ENCODE measurements around the gene ZNF540.

The ZNF540 gene

DNA sequence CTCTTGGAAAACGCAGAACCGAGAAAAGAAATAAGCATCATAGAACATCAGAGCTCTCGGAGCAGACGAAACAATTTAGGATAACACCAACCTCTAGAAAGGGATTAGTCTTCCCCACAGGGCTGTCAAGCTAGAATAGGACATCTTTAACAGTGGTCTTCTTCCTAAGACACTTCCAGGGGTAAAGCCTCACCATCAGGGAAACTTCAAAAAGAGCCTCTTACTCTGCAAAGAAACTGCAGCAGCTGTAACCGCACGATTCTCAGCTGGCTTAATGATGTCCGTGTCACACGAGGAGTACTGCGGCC lies 726 bp upstream of the ZNF540 start:
- Histone ChIP-seq H3K18ac (ENCODE audit: low read length) (peak overlapping the region; percentile 94), H3K4me2 (ENCODE audit: insufficient read depth, low read length, poor library complexity, severe bottlenecking) (peak overlapping the region; percentile 99), H3K4ac (ENCODE audit: low read length) (no peak overlapping the region), H3K23ac (ENCODE audit: low read depth, low read length, poor library complexity) (no peak overlapping the region), H3K4me3 (ENCODE audit: low read length in 2 of 2) (peak overlapping the region; percentile 94 to 97), H4K8ac (ENCODE audit: low read depth, low read length) (no peak overlapping the region), H3K4me1 (ENCODE audit: control insufficient read depth in 2 of 2, insufficient read depth in 1 of 2, low read depth in 1 of 2, low read length in 2 of 2) (peaks cover 2 to 5% of the 10 kb centered on the region in 2 donors), H3K14ac (ENCODE audit: low read length) (peak overlapping the region; percentile 83), H2BK120ac (ENCODE audit: low read depth, low read length) (no peak overlapping the region), H3K79me1 (ENCODE audit: low read depth, low read length) (no peaks in the 10 kb centered on the region), H2AFZ (ENCODE audit: low read length) (peak overlapping the region; percentile 99), H2AK5ac (ENCODE audit: low read depth, low read length) (no peak overlapping the region), H3K9me3 (replicated peaks in 1 of 2; ENCODE audit: control insufficient read depth in 2 of 2, insufficient read depth in 1 of 2, low read depth in 1 of 2, low read length in 2 of 2) (peaks cover 1 to 21% of the 10 kb centered on the region in 2 donors), H3K9ac (ENCODE audit: low read depth, low read length, poor library complexity) (peak overlapping the region; percentile 91), H2BK5ac (ENCODE audit: low read length) (no peak overlapping the region), H2BK12ac (ENCODE audit: low read length) (no peak overlapping the region), H3K27ac (replicated peaks; ENCODE audit: low read length) (no peak overlapping the region), H4K91ac (ENCODE audit: low read depth, low read length, poor library complexity) (no peak overlapping the region), H3K27me3 (ENCODE audit: control insufficient read depth in 3 of 3, insufficient read depth in 3 of 3, low read depth in 1 of 3, low read length in 3 of 3) (no peaks in the 10 kb centered on the region), H2BK15ac (ENCODE audit: low read length) (no peak overlapping the region), H3K36me3 (replicated peaks in 1 of 2; ENCODE audit: control insufficient read depth in 2 of 2, insufficient read depth in 2 of 2, low read length in 2 of 2) (no peaks in the 10 kb centered on the region)
- WGBS, 2 donors (ENCODE audit: extremely low coverage in 2 of 2, insufficient read length in 2 of 2, insufficient replicate concordance in 1 of 2): no CpG with 5 or more reads among the region's 9 CpGs
- no peak for DNase-seq (ENCODE audit: low spot score)

DNA sequence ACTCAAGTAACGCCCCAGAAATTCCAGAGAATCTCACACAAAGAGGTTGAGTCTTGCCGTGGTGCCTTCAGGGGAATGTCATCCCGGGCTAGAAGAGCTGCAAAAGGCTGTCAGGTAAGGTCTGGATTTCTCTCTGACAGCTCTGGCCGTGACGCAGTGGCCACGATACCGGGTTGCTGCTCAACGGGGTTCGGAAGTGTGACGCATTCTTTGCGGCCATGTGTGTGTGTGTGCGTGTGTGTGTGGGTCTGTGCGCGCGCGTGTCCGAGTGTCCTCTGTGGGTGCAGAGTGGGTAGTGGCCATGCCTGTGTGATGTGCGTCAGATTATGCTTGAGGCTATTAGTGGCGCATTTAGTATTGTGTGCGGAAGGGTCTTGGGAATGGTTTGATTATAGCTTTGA lies 306 bp downstream of the ZNF540 start:
- no peak overlapping the region for H4K91ac ChIP-seq (ENCODE audit: low read depth, low read length, poor library complexity)
- peaks cover 1 to 21% of the 10 kb centered on the region in 2 donors for H3K9me3 ChIP-seq (replicated peaks in 1 of 2; ENCODE audit: control insufficient read depth in 2 of 2, insufficient read depth in 1 of 2, low read depth in 1 of 2, low read length in 2 of 2)
- no peak for DNase-seq (ENCODE audit: low spot score)
- H3K4ac ChIP-seq (ENCODE audit: low read length): no peak overlapping the region
- H2BK120ac ChIP-seq (ENCODE audit: low read depth, low read length): no peak overlapping the region
- H3K9ac ChIP-seq (ENCODE audit: low read depth, low read length, poor library complexity): peak overlapping the region; percentile 91
- H2BK15ac ChIP-seq (ENCODE audit: low read length): no peak overlapping the region
- no peak overlapping the region for H3K14ac ChIP-seq (ENCODE audit: low read length)
- H3K4me2 ChIP-seq (ENCODE audit: insufficient read depth, low read length, poor library complexity, severe bottlenecking): peak overlapping the region; percentile 99
- H2BK5ac ChIP-seq (ENCODE audit: low read length): no peak overlapping the region
- H4K8ac ChIP-seq (ENCODE audit: low read depth, low read length): no peak overlapping the region
- no peaks in the 10 kb centered on the region for H3K27me3 ChIP-seq (ENCODE audit: control insufficient read depth in 3 of 3, insufficient read depth in 3 of 3, low read depth in 1 of 3, low read length in 3 of 3)
- H3K4me3 ChIP-seq (ENCODE audit: low read length in 2 of 2): peak overlapping the region; percentile 94 to 97
- WGBS, 2 donors (ENCODE audit: extremely low coverage in 2 of 2, insufficient read length in 2 of 2, insufficient replicate concordance in 1 of 2): no CpG with 5 or more reads among the region's 20 CpGs
- H3K36me3 ChIP-seq (replicated peaks in 1 of 2; ENCODE audit: control insufficient read depth in 2 of 2, insufficient read depth in 2 of 2, low read length in 2 of 2): no peaks in the 10 kb centered on the region
- no peak overlapping the region for H3K27ac ChIP-seq (replicated peaks; ENCODE audit: low read length)
- peak overlapping the region; percentile 99 for H2AFZ ChIP-seq (ENCODE audit: low read length)
- H3K23ac ChIP-seq (ENCODE audit: low read depth, low read length, poor library complexity): no peak overlapping the region
- H3K18ac ChIP-seq (ENCODE audit: low read length): peak overlapping the region; percentile 61
- H3K79me1 ChIP-seq (ENCODE audit: low read depth, low read length): no peaks in the 10 kb centered on the region
- peaks cover 2 to 5% of the 10 kb centered on the region in 2 donors for H3K4me1 ChIP-seq (ENCODE audit: control insufficient read depth in 2 of 2, insufficient read depth in 1 of 2, low read depth in 1 of 2, low read length in 2 of 2)
- no peak overlapping the region for H2AK5ac ChIP-seq (ENCODE audit: low read depth, low read length)
- H2BK12ac ChIP-seq (ENCODE audit: low read length): no peak overlapping the region

DNA sequence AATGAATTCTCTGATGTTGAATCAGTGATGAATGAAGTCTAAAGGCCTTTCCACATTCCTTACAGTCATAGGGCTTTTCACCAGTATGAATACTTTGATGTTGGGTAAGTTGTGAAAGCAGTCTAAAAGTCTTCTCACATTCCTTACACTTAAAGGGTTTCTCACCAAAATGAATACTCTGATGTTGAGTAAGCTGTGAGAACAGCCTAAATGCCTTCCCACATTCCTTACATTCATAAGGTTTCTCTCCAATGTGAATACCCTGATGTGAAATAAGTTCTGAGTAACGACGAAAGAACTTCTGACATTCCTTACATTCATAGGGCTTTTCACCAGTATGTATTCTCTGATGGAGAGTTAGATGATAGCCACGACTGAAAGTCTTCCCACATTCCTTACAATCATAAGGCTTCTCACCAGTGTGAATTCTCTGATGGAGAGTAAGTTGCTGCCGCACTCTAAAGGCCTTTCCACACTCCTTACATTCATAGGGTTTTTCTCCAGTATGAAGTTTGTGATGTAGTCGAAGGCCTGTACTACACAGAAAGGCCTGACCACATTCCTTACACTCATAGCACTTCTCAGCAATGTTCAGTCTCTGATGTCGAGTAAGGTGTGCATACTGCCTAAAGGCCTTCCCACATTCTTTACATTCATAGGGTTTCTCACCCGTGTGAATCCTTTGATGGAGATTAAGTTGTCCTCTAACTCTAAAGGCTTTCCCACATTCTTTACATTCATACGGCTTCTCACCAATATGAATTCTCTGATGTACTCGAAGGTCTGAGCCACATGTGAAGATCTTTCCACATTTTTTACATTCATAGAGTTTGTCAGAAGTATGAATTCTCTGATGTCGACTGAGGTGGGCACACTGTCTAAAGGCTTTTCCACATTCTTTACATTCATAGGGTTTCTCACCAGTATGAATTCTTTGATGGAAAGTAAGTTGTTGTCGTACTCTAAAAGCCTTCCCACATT lies 40.7 kb downstream of the ZNF540 start:
- H3K18ac ChIP-seq (ENCODE audit: low read length): no peak overlapping the region
- H3K9ac ChIP-seq (ENCODE audit: low read depth, low read length, poor library complexity): no peak overlapping the region
- no peak for DNase-seq (ENCODE audit: low spot score)
- no peak overlapping the region for H3K4me2 ChIP-seq (ENCODE audit: insufficient read depth, low read length, poor library complexity, severe bottlenecking)
- H2BK5ac ChIP-seq (ENCODE audit: low read length): no peak overlapping the region
- no peaks in the 10 kb centered on the region for H3K27me3 ChIP-seq (ENCODE audit: control insufficient read depth in 3 of 3, insufficient read depth in 3 of 3, low read depth in 1 of 3, low read length in 3 of 3)
- no peak overlapping the region for H4K91ac ChIP-seq (ENCODE audit: low read depth, low read length, poor library complexity)
- H3K79me1 ChIP-seq (ENCODE audit: low read depth, low read length): peaks cover under 1% of the 10 kb centered on the region
- peaks cover 18 to 92% of the 10 kb centered on the region in 2 donors for H3K9me3 ChIP-seq (replicated peaks in 1 of 2; ENCODE audit: control insufficient read depth in 2 of 2, insufficient read depth in 1 of 2, low read depth in 1 of 2, low read length in 2 of 2)
- no peak overlapping the region for H3K23ac ChIP-seq (ENCODE audit: low read depth, low read length, poor library complexity)
- H2BK15ac ChIP-seq (ENCODE audit: low read length): no peak overlapping the region
- H2AK5ac ChIP-seq (ENCODE audit: low read depth, low read length): no peak overlapping the region
- no peaks in the 10 kb centered on the region for H3K4me1 ChIP-seq (ENCODE audit: control insufficient read depth in 2 of 2, insufficient read depth in 1 of 2, low read depth in 1 of 2, low read length in 2 of 2)
- H3K36me3 ChIP-seq (replicated peaks in 1 of 2; ENCODE audit: control insufficient read depth in 2 of 2, insufficient read depth in 2 of 2, low read length in 2 of 2): peaks cover 14 to 68% of the 10 kb centered on the region in 2 donors
- WGBS, 2 donors (ENCODE audit: extremely low coverage in 2 of 2, insufficient read length in 2 of 2, insufficient replicate concordance in 1 of 2): no CpG with 5 or more reads among the region's 11 CpGs
- no peak overlapping the region for H3K14ac ChIP-seq (ENCODE audit: low read length)
- H3K27ac ChIP-seq (replicated peaks; ENCODE audit: low read length): no peak overlapping the region
- no peak overlapping the region for H2BK12ac ChIP-seq (ENCODE audit: low read length)
- H3K4me3 ChIP-seq (ENCODE audit: low read length in 2 of 2): no peak overlapping the region
- H2BK120ac ChIP-seq (ENCODE audit: low read depth, low read length): no peak overlapping the region
- no peak overlapping the region for H3K4ac ChIP-seq (ENCODE audit: low read length)
- H4K8ac ChIP-seq (ENCODE audit: low read depth, low read length): no peak overlapping the region
- no peak overlapping the region for H2AFZ ChIP-seq (ENCODE audit: low read length)

DNA sequence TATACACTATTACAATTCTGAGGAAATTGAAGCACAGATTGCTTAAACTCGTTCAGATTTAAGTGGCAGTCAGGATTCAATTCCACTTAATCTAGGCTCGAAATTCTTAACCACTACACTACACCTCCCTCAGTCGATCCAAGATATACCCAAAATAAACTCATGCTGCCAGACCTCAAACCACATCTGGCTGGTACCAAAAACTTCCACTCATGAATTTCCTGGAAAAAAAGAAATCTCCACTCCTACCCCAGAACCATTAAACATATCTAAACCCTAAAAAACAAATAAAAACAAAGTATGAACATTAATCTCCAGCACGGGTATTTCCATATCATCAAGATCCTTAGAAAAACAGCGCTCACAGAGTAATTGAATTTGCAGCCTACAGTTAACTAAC lies 59.4 kb downstream of the ZNF540 start:
- Histone ChIP-seq H3K18ac (ENCODE audit: low read length) (no peak overlapping the region), H2AK5ac (ENCODE audit: low read depth, low read length) (no peak overlapping the region), H2AFZ (ENCODE audit: low read length) (peak overlapping the region; percentile 97), H3K79me1 (ENCODE audit: low read depth, low read length) (no peaks in the 10 kb centered on the region), H3K4ac (ENCODE audit: low read length) (no peak overlapping the region), H3K23ac (ENCODE audit: low read depth, low read length, poor library complexity) (no peak overlapping the region), H3K9ac (ENCODE audit: low read depth, low read length, poor library complexity) (no peak overlapping the region), H3K14ac (ENCODE audit: low read length) (no peak overlapping the region), H2BK12ac (ENCODE audit: low read length) (no peak overlapping the region), H3K27me3 (ENCODE audit: control insufficient read depth in 3 of 3, insufficient read depth in 3 of 3, low read depth in 1 of 3, low read length in 3 of 3) (no peaks in the 10 kb centered on the region), H3K27ac (replicated peaks; ENCODE audit: low read length) (peak overlapping the region; percentile 96), H4K8ac (ENCODE audit: low read depth, low read length) (no peak overlapping the region), H2BK5ac (ENCODE audit: low read length) (no peak overlapping the region), H3K4me1 (ENCODE audit: control insufficient read depth in 2 of 2, insufficient read depth in 1 of 2, low read depth in 1 of 2, low read length in 2 of 2) (peaks cover 0 to 3% of the 10 kb centered on the region in 2 donors), H2BK15ac (ENCODE audit: low read length) (no peak overlapping the region), H4K91ac (ENCODE audit: low read depth, low read length, poor library complexity) (no peak overlapping the region), H3K4me3 (ENCODE audit: low read length in 2 of 2) (peak overlapping the region; percentile 84 to 85), H3K4me2 (ENCODE audit: insufficient read depth, low read length, poor library complexity, severe bottlenecking) (peak overlapping the region; percentile 67), H2BK120ac (ENCODE audit: low read depth, low read length) (no peak overlapping the region), H3K36me3 (replicated peaks in 1 of 2; ENCODE audit: control insufficient read depth in 2 of 2, insufficient read depth in 2 of 2, low read length in 2 of 2) (peaks cover 2 to 33% of the 10 kb centered on the region in 2 donors), H3K9me3 (replicated peaks in 1 of 2; ENCODE audit: control insufficient read depth in 2 of 2, insufficient read depth in 1 of 2, low read depth in 1 of 2, low read length in 2 of 2) (peaks cover 2 to 55% of the 10 kb centered on the region in 2 donors)
- DNase-seq (ENCODE audit: low spot score): no peak
- WGBS, 2 donors (ENCODE audit: extremely low coverage in 2 of 2, insufficient read length in 2 of 2, insufficient replicate concordance in 1 of 2): no CpG with 5 or more reads among the region's 5 CpGs
